ENCODE measurements around the gene KCNQ1OT1.

Gene KCNQ1OT1

GRCh38 chr11:2663915-2664314, 35.9 kb downstream of the KCNQ1OT1 start:
- Histone ChIP-seq H3K9me3 (ENCODE audit: low read length) (no peaks in the 10 kb centered on the region), H3K4me3 (ENCODE audit: low read depth, low read length, poor library complexity, severe bottlenecking) (no peak overlapping the region), H3K4me2 (ENCODE audit: low read length) (no peak overlapping the region), H3K36me3 (ENCODE audit: insufficient read depth, low read length) (no peaks in the 10 kb centered on the region), H3K9me2 (ENCODE audit: low read depth, low read length) (no peaks in the 10 kb centered on the region), H3F3A (ENCODE audit: insufficient read depth, low read length) (no peaks in the 10 kb centered on the region), H3K4me1 (ENCODE audit: insufficient read depth, low read length, severe bottlenecking) (no peaks in the 10 kb centered on the region), H3K79me2 (ENCODE audit: insufficient read depth, low read length) (no peaks in the 10 kb centered on the region), H3K27me3 (ENCODE audit: insufficient read depth, low read length) (no peaks in the 10 kb centered on the region), H3K27ac (ENCODE audit: low read depth, low read length, poor library complexity, severe bottlenecking) (no peak overlapping the region), H2AFZ (ENCODE audit: low read length) (no peak overlapping the region), H3K9ac (ENCODE audit: low read length) (no peak overlapping the region), H4K20me1 (ENCODE audit: insufficient read depth, low read length) (no peaks in the 10 kb centered on the region)
- TF ChIP-seq EZH2 (IDR thresholded peaks at IDR 0.05; ENCODE audit: borderline replicate concordance, low read length) = no peak
- TF ChIP-seq CTCF (IDR thresholded peaks at IDR 0.05; ENCODE audit: low read length) = no peak

GRCh38 chr11:2663506-2663905, 36.3 kb downstream of the KCNQ1OT1 start:
- TF ChIP-seq EZH2 (IDR thresholded peaks at IDR 0.05; ENCODE audit: borderline replicate concordance, low read length) (no peak), CTCF (IDR thresholded peaks at IDR 0.05; ENCODE audit: low read length) (no peak)
- no peaks in the 10 kb centered on the region for H3K79me2 ChIP-seq (ENCODE audit: insufficient read depth, low read length)
- no peaks in the 10 kb centered on the region for H3K4me1 ChIP-seq (ENCODE audit: insufficient read depth, low read length, severe bottlenecking)
- no peaks in the 10 kb centered on the region for H3K36me3 ChIP-seq (ENCODE audit: insufficient read depth, low read length)
- no peaks in the 10 kb centered on the region for H3K9me2 ChIP-seq (ENCODE audit: low read depth, low read length)
- no peak overlapping the region for H3K4me3 ChIP-seq (ENCODE audit: low read depth, low read length, poor library complexity, severe bottlenecking)
- H3K9ac ChIP-seq (ENCODE audit: low read length) = no peak overlapping the region
- no peak overlapping the region for H3K27ac ChIP-seq (ENCODE audit: low read depth, low read length, poor library complexity, severe bottlenecking)
- no peaks in the 10 kb centered on the region for H3K9me3 ChIP-seq (ENCODE audit: low read length)
- no peaks in the 10 kb centered on the region for H3K27me3 ChIP-seq (ENCODE audit: insufficient read depth, low read length)
- H3F3A ChIP-seq (ENCODE audit: insufficient read depth, low read length) = no peaks in the 10 kb centered on the region
- no peak overlapping the region for H2AFZ ChIP-seq (ENCODE audit: low read length)
- H4K20me1 ChIP-seq (ENCODE audit: insufficient read depth, low read length) = no peaks in the 10 kb centered on the region
- H3K4me2 ChIP-seq (ENCODE audit: low read length) = no peak overlapping the region

GRCh38 chr11:2662430-2663299, 37.1 kb downstream of the KCNQ1OT1 start:
- no peaks in the 10 kb centered on the region for H3K79me2 ChIP-seq (ENCODE audit: insufficient read depth, low read length)
- H3K4me2 ChIP-seq (ENCODE audit: low read length) = no peak overlapping the region
- no peaks in the 10 kb centered on the region for H3K27me3 ChIP-seq (ENCODE audit: insufficient read depth, low read length)
- H3K9me3 ChIP-seq (ENCODE audit: low read length) = no peaks in the 10 kb centered on the region
- H3K9ac ChIP-seq (ENCODE audit: low read length) = no peak overlapping the region
- no peaks in the 10 kb centered on the region for H3K9me2 ChIP-seq (ENCODE audit: low read depth, low read length)
- TF ChIP-seq EZH2 (IDR thresholded peaks at IDR 0.05; ENCODE audit: borderline replicate concordance, low read length) = no peak
- TF ChIP-seq CTCF (IDR thresholded peaks at IDR 0.05; ENCODE audit: low read length) = no peak
- H2AFZ ChIP-seq (ENCODE audit: low read length) = no peak overlapping the region
- no peaks in the 10 kb centered on the region for H3K4me1 ChIP-seq (ENCODE audit: insufficient read depth, low read length, severe bottlenecking)
- H3K27ac ChIP-seq (ENCODE audit: low read depth, low read length, poor library complexity, severe bottlenecking) = no peak overlapping the region
- H4K20me1 ChIP-seq (ENCODE audit: insufficient read depth, low read length) = no peaks in the 10 kb centered on the region
- H3K4me3 ChIP-seq (ENCODE audit: low read depth, low read length, poor library complexity, severe bottlenecking) = no peak overlapping the region
- no peaks in the 10 kb centered on the region for H3F3A ChIP-seq (ENCODE audit: insufficient read depth, low read length)
- no peaks in the 10 kb centered on the region for H3K36me3 ChIP-seq (ENCODE audit: insufficient read depth, low read length)

Measured in OCI-LY1 (cell line).